Activated CD4-positive, CD25-positive, alpha-beta regulatory T cell (primary cell): Measurements from ENCODE around the gene WWOX.

ENCODE experiments used
- DNase-seq, 4 experiments: peaks; one replicate each; lab custom pipeline; 2025; lab: John Stamatoyannopoulos, UW

WWOX gene

DNA sequence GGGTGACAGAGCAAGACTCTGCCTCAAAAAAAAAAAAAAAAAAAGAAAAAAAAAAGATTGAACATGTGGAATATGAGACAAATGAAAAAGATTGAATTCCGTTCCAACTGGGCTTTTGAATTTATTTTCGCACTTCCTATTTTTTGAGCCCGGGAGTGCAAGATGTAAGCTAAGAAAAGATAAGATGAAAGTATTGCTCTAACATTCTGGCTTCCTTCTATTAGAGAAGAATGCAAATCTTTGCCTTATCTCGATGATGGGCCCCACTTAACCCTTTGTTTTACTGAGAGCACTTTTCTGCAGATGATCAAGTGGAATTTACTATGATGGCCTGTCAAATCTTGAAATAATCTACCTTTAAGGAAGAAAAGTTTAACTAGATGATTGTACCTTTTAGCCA is 96.3 kb downstream of the WWOX start:
- no peak for DNase-seq

DNA sequence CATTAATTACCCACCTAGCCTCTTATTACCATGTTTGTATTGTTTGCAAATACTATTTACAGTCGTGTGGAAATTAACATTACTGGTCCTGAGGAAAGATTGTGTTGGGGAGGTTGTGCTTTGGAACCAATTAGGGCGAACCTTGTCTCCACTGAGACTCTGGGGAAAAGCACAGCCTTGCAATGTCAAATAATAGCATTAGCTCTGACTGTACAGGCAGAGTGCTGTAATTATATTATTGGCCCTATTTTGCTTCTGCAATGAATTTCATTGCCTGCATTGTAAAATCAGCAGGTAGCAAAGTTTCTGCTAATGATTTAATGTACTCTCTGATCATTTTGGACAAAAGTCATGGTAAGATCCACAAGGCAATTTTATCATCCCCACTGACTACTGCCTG is 97.0 kb downstream of the WWOX start:
- DNase-seq: no peak

DNA sequence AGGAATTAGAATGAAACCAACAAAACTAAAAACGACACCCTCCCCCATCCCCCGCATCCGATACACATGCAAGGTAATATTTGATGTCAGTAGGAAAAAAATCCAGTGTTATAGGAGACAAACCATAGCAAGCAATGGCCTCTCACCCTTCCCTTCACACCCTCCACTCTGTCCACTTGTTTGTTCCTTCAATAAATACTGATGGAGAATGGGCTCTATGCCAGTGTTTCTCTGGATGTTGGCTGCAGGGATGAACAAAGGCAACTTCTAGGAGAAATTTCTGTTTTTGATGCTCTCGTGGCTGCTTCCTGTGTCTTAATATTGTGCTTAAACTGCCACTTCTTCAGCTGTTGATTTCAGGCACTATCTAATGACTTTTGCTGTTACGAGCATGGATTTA is 98.8 kb downstream of the WWOX start:
- no peak for DNase-seq

DNA sequence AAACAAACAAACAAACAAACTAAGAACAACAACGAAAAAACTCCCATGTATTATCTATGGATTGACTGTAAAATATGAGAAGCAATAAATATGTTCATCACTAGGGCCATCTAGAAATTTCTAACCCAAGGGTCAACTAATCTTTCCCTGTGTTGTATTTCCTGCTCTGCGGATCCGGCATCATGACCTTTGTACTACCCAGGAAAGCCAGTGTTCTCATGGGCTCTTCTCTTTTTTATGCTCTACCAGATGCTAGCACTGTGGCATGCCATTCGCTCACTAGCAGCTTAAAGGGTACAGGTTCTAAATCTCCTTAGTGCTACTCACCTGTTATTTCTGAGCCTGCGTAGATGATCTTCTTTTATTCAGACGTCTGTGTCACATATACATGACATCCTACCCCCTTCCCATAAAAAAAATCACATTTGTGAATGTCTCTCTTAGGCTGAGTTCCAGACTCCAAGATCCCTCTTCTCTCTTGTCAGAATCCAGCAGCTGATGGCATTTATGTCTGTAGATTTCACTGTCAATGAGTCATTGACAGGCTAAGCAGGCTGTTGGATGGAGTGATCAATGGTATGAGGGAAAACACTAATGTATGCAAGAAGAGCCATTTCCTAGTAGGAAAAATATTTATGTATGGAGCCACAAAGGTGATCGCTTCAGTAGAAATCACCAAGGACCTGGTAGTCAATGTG is 100.0 kb downstream of the WWOX start:
- no peak for DNase-seq

DNA sequence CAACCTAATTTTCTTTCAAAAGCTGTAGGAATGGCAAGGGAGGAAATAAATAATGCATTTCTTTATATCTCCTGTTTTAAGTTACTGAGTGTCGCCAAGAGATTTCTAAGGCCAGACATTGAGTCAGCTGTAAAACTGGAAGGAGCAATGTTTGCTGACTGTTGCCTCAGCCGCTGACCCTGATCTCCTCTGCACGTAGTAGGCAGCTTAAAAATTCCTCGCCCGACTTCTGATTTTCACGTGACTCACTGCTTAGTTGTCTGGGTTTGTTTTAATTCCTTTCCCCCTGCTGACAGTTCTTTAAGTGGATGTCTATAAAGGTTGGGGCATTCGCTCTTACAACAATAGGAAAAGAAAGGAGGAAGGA is 100.6 kb downstream of the WWOX start:
- no peak for DNase-seq

DNA sequence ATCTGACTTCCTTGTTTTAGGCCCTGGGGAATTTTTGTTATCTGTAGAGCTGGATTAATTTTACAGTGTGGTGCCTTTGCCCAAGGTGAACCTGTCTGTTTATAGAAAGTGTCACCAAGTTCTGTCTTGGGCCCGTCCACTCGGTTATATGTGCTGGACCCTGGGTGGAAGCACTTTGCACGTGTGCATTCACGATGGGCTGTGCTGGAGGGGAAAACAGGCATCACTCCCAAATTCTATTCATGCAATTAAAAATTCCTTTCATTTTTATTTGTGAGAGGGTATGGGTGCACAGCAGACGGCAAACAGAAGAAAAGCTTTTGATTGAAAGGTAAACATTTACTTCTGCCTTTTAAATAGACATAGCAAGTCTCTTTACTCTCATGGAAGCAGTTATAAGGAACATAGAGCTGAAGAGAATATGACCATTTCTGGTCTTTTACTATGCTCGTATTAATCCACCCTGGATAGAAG is 101.2 kb downstream of the WWOX start:
- no peak for DNase-seq

DNA sequence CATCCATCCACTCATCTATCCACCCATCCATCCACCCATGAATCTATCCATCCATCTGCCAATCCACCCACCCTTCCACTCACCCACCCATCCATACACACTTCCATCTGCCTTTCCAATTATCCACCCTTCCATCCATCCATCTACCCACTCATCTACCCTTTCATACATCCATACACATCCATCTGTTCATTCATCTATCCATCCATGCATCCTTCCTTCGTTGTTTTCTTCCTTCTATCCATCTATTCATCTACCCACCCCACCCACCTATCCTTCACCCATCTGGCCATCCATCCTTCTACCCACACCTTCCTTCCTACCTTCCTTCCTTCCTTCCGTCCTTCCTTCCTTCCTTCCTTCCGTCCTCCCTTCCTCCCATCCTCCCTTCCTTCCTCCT is 106.1 kb downstream of the WWOX start:
- no peak for DNase-seq

DNA sequence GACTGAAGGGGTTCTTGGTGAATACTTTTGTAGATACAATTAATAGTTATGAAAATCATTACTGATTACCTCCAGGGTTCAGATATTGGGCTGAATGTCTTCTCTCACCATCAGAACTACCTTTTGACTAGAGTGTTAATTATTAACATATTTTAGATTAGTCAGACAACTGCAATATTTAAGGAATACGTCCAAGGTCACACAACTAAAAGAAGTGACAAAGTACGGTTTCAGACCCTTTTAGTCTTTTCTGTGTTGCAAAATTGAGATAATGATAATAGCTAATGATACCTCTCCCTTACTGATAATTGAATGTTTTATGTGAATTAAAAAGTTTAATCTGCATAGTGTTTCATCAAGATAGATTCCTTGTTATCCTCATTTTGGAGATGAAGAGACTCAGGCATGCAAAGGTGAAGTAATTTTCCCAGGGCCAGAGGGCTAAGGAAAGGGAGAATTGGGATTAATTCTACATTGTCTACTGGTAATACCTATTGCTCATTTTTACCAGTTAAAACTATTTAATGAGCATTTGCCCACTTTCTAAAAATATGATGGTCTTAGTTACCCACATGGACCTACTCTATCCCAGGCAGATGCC is 107.3 kb downstream of the WWOX start:
- no peak for DNase-seq

DNA sequence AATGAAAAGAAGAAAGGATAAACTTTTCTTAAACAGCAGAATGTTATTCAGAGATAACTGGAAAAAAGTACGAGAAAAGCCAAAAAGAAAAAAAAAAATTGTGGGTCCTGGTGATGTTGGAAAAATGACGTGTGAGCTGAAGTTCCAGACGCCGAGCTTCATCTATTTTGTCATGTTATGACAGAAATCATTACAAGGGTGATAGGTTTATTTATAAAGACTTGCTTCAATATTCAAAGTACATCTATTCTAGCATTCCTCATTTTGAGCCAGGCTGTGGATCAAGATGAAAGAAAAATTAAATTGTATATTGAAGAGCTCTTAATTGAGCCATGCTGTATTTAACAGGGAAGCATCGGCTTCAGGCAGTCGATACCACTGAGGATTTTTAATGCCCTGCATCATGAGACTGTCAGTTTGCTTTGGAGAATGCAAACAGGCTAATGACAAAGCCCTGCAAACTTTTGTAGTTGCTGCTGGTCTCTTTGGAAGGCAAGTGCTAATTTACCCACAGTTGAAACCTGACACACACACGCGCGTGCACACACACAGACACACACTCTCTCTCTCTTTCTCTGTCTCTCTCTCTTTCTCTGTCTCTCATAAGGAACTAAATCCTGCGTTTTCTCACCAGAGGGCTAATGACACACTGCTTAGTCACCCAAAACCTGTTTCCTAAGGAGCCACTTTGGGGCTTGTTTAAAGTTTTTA is 110.7 kb downstream of the WWOX start:
- DNase-seq: no peak

DNA sequence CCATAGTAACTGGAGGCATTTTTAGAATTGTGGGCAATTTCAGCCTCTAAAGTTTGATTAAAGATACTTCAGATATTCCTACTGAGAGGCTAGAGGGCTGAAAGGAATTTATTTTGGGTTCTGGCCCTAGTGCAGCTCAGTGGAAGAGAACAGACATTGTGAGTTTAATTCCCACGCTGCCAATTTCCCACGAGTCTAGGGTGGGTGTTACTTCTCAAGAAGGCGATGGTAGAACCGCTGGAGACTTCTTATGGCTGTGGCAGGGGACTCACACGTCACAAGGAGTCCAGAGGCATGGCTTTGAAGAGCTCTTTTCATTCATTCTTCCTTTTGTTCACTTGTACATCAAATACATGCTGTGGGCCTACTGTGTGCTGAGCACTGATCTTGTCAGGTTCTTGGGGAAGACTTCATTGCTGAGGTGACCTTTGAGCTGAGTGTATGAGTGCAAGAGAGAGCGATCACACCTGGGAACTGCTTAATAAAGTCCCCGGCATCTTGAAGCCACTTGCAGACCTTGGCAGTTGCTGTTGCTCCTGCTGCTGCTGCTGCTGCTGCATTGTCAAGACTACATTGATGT is 111.7 kb downstream of the WWOX start:
- DNase-seq: no peak

DNA sequence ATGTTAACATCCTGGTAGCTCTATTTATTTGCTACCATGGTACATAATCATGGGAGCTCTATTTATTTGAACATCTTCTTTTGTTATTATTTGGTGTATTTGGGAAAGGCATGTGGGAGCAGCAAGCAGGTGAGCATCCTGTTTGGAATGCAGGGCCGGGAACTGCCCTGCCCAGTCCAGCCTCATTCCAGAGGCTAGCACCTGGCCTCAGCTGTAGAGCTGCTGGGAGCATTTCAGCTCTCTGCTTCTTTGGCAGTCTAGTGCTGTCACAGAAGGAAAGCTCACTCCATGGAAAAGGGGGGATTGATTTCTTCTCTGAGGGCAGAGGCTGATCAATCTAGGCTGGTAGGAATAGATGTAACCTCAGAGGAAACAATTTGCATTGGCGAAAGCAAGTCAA is 112.5 kb downstream of the WWOX start:
- DNase-seq: no peak

DNA sequence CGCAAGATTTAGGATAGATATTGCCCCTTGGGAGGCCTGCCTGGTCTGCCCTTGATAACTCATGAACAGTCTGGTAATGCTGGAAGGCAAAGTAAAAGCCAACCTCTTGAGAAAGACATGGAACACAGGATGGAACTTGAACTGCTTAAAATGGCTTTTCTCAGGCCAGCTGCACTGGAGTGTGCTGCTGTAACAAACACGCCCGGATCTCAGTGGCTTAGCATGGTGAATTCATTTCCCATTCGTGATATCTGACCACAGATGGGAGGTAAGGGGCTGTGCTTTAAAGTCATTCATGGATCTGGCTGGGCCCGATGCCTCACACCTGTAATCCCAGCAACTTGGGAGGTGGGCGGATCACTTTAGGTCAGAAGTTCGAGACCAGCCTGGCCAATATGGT is 113.2 kb downstream of the WWOX start:
- no peak for DNase-seq

DNA sequence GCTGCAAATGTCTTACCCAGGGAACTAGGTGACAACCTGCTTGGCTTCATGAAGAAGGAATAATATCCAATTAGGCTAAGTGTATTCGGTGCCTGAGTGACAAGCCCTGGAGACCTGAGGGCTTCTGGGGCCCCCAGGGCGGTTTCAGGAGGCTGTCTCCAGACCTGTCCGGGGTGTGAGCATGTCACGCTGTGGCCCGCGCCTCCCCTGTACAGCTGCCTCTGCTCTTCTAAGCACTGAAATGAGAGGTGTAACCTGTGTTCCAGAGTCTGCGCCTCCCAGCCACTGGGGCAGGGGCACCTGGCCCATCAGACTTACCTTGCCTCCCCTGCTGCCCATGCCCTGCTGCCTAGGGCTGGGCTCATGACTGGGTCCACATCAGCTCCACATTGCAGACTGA is 114.3 kb downstream of the WWOX start:
- DNase-seq: no peak

DNA sequence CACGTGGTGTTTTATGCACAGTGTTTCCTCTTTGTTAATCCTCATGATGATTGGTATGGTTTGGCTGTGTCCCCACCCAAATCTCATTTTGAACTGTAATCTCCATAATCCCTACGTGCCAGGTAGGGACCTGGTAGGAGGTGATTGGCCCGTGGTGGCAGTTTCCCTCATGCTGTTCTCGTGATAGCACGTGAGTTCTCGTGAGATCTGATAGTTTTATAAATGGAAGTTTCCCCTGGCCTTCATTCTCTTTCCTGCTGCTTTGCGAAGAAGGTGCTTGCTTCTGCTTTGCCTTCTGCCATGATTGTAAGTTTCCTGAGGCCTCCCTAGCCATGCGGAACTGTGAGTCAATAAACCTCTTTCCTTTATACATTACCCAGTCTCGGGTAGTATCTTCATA is 115.8 kb downstream of the WWOX start:
- DNase-seq: no peak

DNA sequence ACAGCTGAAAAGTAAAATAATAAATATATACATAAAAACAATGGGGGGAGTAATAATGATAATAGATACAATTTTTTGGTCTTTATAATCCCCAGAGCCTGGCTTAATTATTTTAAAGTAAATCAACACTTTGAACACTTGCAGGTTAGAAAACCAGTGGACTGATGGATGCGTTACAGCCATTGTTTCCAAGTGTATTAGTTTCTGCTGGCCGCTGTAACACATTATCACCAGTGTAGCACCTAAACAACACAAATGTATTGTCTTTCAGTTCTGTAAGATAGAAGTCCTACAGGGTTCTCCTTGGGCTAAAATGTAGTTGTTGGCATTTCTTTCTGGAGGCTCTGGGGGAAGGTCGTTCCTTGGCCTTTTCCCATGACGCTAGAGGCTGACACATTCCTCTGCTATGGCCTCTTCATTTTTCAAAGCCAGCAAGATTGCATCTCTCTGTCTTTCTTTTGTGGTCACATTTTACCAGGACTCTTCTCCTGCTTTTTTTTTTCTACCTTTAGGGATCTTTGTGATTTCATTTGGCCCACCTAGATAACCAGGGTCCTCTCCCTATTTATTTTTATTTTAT is 116.8 kb downstream of the WWOX start:
- no peak for DNase-seq

DNA sequence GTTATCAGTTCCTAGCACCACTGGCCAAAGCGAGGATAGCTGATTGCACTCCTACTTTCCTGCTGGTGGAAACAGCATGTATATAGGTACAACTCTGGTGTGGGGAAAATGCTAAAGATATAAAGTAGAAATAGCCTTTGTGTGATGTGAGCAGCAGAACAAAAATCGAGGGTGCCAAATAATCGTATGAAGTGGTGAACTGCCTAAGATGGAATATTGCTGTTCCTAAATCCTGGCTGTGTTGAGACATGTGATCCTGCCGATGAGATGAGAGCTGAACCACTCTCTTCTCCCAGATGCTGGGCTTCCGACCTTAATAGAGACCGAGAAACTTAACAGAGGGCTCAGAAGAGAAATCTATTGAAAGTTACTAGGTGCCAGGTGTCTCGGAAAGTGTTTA is 117.8 kb downstream of the WWOX start:
- no peak for DNase-seq

DNA sequence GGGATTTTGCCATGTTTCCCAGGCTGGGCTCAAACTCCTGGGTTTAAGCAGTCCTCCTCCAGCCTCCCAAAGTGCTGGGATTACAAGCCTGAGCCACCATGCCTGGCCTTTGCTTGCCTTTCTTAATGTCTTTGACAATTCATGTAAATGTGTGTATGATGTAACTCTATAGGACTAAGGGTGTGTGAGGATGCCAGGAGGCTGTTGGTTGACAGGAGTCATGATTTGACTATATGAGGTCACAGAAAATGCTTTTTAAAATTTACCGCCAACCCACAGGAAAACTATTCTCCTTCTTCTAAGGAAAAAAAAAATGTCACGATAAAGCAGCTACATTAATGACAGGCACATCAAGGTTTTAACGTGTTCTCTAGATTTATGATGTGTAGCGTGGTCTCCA is 118.8 kb downstream of the WWOX start:
- DNase-seq: no peak

DNA sequence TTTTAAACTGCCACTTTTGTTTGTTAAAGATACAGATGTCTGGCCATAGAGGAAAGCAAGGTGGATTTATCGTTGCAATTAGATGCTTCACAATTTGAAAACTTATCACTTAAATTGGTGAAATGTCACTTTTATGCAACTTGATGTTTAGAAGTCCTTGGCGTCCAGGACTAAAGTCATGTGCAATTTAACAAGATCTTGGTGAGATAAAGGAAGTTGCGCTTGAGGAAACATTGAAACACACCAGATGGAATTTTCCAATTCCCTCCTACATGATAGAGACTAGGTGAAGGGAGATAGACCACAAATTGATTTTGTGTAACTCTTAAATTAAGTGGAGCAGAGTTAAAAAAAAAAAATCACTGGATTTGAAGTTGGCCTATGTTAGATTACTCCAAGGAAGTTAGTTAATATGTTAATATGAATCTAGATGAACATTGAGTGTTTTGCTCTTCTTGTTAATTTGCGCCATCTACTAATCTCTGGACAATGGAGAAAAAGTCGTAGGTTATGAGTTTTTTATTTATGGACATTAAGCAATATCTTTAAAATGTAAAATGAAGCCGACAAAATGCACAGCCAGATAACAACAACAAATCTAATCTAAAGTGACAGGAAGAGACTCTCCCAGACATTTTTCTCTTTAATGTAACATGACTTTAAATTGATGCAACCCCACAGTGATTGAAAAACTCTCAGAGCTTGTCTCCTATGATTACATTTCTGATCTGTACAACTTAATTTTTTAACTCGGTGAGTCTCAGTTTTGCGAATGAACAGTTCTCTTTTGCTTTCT is 119.6 kb downstream of the WWOX start:
- DNase-seq: no peak

DNA sequence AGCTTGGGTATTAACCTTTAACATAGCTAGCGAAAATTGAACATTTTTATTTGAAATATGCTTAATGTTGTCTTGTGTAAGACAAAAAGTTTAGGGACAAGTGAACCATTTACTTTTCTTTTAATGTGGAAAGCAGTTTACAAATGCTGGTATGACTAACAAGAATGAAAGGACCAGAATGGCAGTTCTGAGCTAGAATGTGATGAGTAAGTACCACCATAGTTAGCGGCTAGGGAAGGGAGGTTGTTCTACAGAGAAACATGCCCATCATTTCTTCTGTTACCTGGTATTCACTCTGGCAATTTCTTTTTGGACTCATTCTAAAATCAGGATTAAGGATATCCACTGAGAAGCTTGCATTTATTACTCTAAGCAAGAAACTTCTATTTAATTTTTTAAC is 121.1 kb downstream of the WWOX start:
- DNase-seq: no peak

DNA sequence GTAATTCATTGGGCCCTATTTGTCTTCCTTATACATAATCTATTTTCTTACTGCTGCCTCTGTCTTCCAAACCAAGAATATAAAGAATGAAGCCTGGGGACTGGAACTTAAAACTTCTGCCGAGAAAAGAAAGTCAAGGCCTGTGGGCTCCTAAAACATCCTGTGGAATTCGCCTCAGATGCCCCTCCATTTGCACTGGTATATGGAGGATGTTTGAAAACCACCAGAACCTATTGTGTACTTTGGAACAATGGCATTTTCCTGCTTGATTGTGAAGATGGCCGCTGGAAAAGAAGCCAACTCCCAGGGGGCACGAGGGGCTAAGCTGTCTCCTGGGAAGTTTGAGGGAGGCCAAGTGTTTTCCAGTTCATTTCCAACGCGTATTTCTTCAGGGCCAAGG is 122.4 kb downstream of the WWOX start:
- no peak for DNase-seq

DNA sequence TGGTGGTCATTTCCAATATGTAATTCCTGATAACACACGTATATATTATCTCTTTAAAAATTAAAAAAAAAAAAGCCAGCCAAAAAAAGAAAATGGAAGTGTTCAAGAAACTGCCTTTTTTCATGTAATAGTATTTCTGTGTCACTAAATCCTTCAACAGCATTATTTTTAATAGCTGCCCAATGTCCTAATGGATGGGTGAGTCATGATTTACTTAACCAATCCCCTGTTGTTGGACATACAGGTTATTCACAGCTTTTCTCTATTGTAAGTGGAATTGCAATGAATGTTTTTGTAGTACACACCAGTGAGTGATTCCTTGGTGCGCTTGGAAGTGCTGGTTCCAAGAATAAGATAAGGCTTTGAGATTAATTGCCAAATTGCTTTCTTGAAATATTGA is 124.9 kb downstream of the WWOX start:
- no peak for DNase-seq

DNA sequence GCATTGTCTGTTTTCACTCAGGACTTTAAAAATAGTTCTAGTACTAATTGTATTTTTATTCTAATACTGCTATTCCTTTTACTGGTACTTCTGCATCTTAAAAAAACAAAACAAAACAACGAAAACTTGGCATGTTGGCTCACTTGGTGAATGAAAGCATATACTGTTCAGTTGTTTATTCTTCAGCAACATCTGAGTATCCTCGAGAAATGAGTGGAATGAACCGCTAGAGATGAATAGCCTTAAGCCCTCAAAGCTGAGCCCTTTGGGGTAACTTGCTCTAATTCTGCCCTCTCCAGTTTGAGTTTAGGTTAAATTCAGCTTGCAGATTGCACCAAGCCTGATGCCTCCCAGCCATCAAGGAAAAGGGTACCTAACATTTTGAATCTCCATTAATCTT is 126.5 kb downstream of the WWOX start:
- no peak for DNase-seq
